H1 (cell line): ENCODE results near the gene HSF4. TPM values are rescaled to one million over a fixed set of nuclear protein-coding genes. Genes with fewer than 3 reads are reported as not detected.

Experiments
- ATF2 ChIP-seq: IDR thresholded peaks from 2 replicates; pipeline ENCODE4 v1.6.1; 2012; ENCODE audit warnings: low read length, inconsistent platforms
- CBX8 ChIP-seq: fragments of 300-800, 300-1000 bp; sonication (generic); IDR thresholded peaks from 2 replicates; pipeline ENCODE4 v1.7.1; 2016; ENCODE audit warnings: low read depth, low read length, borderline replicate concordance
- RXRA ChIP-seq: IDR thresholded peaks from 2 replicates; pipeline ENCODE4 v1.6.1; 2011; ENCODE audit warnings: low read depth, mild to moderate bottlenecking, low read length, moderate library complexity; ENCODE audit not compliant: insufficient read depth
- SIN3A ChIP-seq, 2 experiments: IDR thresholded peaks in 1 of 2; conservative IDR thresholded peaks in 1 of 2; 2 replicates each; pipeline ENCODE4 v1.6.1; 2011 to 2012; ENCODE audit warnings: low read length in 2 of 2, improper control_type of control experiment in 1 of 2, low read depth in 1 of 2, mild to moderate bottlenecking in 1 of 2
- polyA plus RNA-seq, 7 experiments: library from polyadenylated mRNA; depleted of rRNA in 3 of 7; stranded (reverse) in 5 of 7; unstranded in 2 of 7; fragments of >200 nt in 5 of 7; fragments of 200-250 nt in 2 of 7; gene quantifications; 1 replicate in 5 of 7; 2 replicates in 1 of 7; 4 replicates in 1 of 7; pipeline versions ENCODE4 v1.2.1 to v1.2.3, GENCODE V29; 2011 to 2013; ENCODE audit warnings: missing spikeins in 2 of 7, mixed read lengths in 2 of 7
- total RNA-seq: library from RNA; stranded (reverse); fragmentation: NEBNext Ultra II Directional; extraction: Animal tissue kit (Norgen Biotek cat#: 25700); gene quantifications from 2 replicates; pipeline ENCODE4 v1.2.1, GENCODE V29; 2021

The HSF4 gene
- total and polyA plus RNA-seq, 2 of the 8 experiments (the other 6 are each of a cell fraction or from before 2014, with no cell fraction given): 0.14 TPM; not detected in 1

- no peak for TF ChIP-seq ATF2
- no peak for TF ChIP-seq SIN3A (conservative IDR thresholded peaks at IDR 0.05 in 1 of 2, IDR thresholded peaks at IDR 0.05 in 1 of 2; ENCODE audit: low read depth in 1 of 2, low read length in 2 of 2)
- no peak for TF ChIP-seq RXRA
- no peak for TF ChIP-seq CBX8
These were observed 22.8 kb downstream of the HSF4 start (continued) for GRCh38 chr16:67187175-67187890.
